Activated CD4-positive, alpha-beta T cell treated with anti-CD3 and anti-CD28 coated beads for 4 hours (primary cell): ENCODE measurements around the gene LPP.

ENCODE experiments used
- DNase-seq, 2 donors: peaks; one replicate each; pipeline ENCODE4 v3.0.0-alpha.2; 2020

LPP gene

GRCh38 chr3:188282871-188283270 is 128.9 kb downstream of the LPP start:
- no peak for DNase-seq

- no peak for DNase-seq
Measured at GRCh38 chr3:188283347-188283746, 129.4 kb downstream of the LPP start.

- peak in 1 of 2 donors; percentile 14 for DNase-seq
Measured at GRCh38 chr3:188284455-188285212, 130.7 kb downstream of the LPP start.

GRCh38 chr3:188286087-188286513 is 132.1 kb downstream of the LPP start:
- no peak for DNase-seq

DNA sequence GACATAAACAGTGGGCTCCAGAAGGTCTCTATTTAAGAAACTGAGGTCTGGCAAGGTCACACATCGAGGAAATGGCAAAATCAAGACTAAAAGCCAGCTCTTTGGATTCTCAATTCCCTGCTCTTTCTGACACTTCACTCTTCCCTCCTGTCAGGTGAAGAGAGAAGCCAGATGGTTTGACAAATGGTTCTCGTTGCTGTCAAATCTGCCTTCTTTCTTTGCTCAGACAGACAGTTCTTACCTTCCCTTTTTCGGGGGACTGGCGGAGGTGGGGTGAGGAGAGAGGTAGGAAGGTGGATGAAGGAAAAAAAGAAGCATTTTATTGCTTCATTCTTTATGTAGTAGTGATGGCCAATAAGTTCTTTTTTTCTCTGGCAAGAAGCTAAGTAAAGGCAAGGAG is 133.4 kb downstream of the LPP start:
- DNase-seq, result no peak

- no peak for DNase-seq
Measured at GRCh38 chr3:188287762-188288505, 134.0 kb downstream of the LPP start.

GRCh38 chr3:188292251-188292650 is 138.3 kb downstream of the LPP start:
- DNase-seq, result no peak

GRCh38 chr3:188292827-188293226 is 138.9 kb downstream of the LPP start:
- DNase-seq, result no peak

GRCh38 chr3:188294113-188294512 is 140.2 kb downstream of the LPP start:
- DNase-seq, result no peak

- no peak for DNase-seq
Measured at GRCh38 chr3:188294823-188295487, 141.0 kb downstream of the LPP start.

DNA sequence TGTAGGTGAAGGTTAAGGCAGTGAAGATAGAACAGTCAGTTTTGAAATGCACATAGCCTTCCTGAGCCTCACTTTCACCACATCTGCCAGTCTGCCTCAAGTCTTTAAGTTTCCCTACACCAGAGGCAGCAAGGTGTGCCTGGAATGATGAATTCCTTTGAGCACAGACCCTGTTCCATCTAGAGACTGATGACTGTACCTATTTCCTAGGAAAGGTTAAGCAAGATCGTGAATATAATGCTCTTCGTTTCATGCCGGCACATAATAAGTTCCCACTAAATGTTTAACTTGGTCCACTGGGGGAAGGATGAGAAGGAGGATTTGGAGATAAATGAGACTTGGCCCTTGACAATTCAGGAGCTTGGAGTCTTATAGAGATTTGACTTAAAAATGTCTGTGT is 141.9 kb downstream of the LPP start:
- DNase-seq, result no peak

DNA sequence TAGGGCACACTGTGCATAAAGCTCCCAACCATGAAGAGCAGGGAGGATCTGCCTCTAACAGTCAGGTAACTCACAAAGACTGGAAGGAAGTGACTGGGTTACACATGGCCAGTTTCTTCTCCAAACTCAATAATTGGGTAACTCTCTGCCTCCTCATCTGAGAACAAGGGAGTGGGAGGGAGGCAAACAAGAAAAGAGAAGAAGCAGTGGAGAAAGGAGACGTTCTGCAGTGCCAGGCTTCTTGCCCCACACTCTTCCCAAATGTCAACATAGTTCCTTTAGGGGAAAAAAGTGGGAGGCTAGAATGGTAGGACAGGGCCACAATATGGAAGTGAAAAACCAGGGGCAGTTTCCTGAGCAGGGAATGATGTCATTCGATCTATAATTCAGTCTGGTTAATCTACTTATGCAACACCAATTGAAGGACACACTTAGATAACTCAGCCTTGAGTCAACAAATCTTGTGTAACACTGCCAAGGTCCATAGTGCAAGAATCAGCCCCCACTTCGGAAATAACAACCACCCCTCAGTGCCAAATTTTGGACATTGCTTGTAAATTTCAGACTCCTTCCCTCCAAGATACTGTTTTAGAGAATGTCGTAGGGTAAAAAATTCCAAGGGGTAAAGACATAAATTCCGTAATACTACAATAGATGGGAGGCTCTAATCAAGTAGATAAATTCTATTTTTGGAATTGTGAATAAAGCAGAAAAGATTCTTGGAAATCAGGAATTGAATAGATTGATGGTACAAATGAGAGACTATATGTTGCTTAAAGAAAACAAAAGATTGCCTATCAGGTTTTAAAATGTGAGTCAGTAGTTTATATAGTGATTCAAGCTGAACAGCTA is 143.0 kb downstream of the LPP start:
- DNase-seq, result no peak

- no peak for DNase-seq
Measured at GRCh38 chr3:188298585-188298984, 144.6 kb downstream of the LPP start.

- peak; percentile 31 to 45 for DNase-seq
Measured at GRCh38 chr3:188299068-188299467, 145.1 kb downstream of the LPP start.

DNA sequence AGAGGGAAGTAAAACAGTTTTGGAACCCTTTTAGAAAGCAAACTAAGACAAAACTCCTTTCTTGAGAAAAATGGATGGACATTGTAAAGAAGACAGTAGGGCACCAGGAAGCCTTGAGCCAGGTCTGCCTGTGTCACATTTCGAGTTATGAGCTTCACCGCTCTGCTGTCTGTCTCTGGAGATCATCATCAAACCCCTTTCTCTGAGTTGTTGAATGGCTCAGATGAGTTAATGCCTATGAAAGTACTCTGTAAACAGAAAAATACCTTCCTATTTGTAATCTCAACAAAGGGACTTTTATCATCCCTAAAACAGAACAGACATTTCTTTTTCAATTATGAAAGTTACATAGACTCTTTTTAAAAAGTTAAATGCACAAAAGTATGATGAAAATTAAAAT is 145.8 kb downstream of the LPP start:
- no peak for DNase-seq

DNA sequence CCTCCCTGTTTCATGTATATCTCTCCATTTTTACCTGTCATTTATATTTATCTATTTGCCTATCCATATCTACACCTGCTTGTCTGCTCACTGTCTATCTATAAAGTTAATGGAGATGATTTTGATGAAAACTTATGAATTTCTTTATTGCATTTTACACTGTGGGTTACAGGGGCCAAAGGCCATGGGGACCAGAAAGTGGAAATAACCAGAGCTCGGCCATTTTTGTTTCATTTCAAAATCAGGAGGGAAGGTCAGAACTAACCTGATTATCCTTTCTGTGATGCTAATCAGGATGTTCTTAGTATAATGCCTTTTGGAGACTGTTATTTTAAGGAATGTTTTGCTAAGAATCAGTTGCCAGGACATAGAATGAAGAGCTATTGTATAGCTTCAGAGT is 147.2 kb downstream of the LPP start:
- DNase-seq, result no peak

- no peak for DNase-seq
Measured at GRCh38 chr3:188303286-188303799, 149.4 kb downstream of the LPP start.

GRCh38 chr3:188303823-188304222 is 149.9 kb downstream of the LPP start:
- DNase-seq, result no peak

GRCh38 chr3:188304501-188304900 is 150.5 kb downstream of the LPP start:
- no peak for DNase-seq

DNA sequence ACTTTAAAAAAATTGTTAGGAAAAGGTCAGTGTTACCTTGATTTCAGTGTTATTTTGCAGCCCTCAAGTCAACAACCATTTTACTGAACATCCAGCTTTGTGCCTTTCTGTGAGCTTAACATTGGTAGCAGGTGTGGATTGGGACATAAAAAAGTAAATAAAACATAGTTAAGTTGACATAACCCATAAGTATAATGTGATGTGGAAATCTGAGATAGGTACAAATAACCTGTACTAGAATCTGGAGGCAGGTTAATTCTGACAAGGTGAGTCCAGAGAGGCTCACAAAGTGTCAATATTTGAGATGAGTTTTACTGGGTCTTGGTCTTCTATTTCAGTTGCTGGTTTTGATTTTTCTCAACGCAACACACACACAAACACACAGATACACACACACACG is 151.3 kb downstream of the LPP start:
- DNase-seq, result no peak

DNA sequence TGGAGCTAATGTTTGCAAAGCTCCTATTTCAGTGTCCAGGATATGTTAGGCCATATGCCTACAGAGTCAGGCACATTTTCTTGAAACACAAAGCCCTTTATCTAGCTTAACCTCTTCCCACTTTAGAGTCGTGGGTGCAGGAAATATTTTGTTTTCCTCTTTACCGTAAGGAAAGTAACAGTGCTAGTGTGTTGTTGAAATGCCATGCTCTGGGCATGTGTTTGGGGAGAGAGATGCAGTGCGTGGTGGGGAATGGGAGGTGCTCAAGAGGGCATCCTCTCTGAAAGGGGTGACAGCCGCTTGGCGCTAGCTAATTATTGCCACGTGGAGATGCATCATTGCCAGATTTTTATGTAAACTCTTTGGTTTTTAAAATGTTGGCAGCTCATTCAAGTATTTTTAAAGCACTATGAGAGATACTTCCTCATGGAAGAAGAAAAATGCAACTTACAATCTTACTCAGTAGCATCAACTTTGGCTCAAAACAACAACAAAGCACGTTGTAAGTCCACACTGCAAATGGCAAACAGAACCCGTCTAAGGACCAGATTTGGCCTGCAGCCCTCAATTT is 152.6 kb downstream of the LPP start:
- DNase-seq, result no peak
